H9 (cell line): ENCODE data around the gene MAGI1. TPM values are rescaled to one million over a fixed set of nuclear protein-coding genes. Genes with fewer than 3 reads are reported as not detected.

ENCODE experiments used
- DNase-seq: peaks from one replicate; pipeline ENCODE4 v3.0.0-alpha.2; 2017
- H2AFZ ChIP-seq: one replicate; pipeline ENCODE4 v1.6.1; 2013; ENCODE audit warnings: mild to moderate bottlenecking, low read length, control low read depth, moderate library complexity
- H2AK5ac ChIP-seq: 2 replicates; pipeline ENCODE4 v1.6.1; 2013; ENCODE audit warnings: low read length, control low read depth, mixed read lengths; ENCODE audit not compliant: insufficient read length
- H2BK120ac ChIP-seq: one replicate; pipeline ENCODE4 v1.6.1; 2013; ENCODE audit warnings: low read depth, mild to moderate bottlenecking, low read length, control low read depth, inconsistent platforms; ENCODE audit not compliant: poor library complexity, severe bottlenecking
- H2BK12ac ChIP-seq: 2 replicates; pipeline ENCODE4 v1.6.1; 2013; ENCODE audit warnings: low read length, control low read depth, mixed read lengths, low read depth; ENCODE audit not compliant: insufficient read length
- H2BK15ac ChIP-seq: 2 replicates; pipeline ENCODE4 v1.6.1; 2013; ENCODE audit warnings: low read depth, low read length, control low read depth
- H2BK20ac ChIP-seq: one replicate; pipeline ENCODE4 v1.6.1; 2013; ENCODE audit warnings: low read depth, mild to moderate bottlenecking, low read length, control low read depth, inconsistent platforms; ENCODE audit not compliant: poor library complexity, severe bottlenecking
- H2BK5ac ChIP-seq: 2 replicates; pipeline ENCODE4 v1.6.1; 2013; ENCODE audit warnings: low read length, control low read depth, mixed read lengths; ENCODE audit not compliant: insufficient read length
- H3K14ac ChIP-seq: 2 replicates; pipeline ENCODE4 v1.6.1; 2013; ENCODE audit warnings: low read length, control low read depth; ENCODE audit not compliant: insufficient read depth
- H3K18ac ChIP-seq: 2 replicates; pipeline ENCODE4 v1.6.1; 2013; ENCODE audit warnings: low read depth, mild to moderate bottlenecking, mixed read lengths, low read length, control low read depth; ENCODE audit not compliant: insufficient read length
- H3K23ac ChIP-seq: 2 replicates; pipeline ENCODE4 v1.6.1; 2013; ENCODE audit warnings: low read length, control low read depth, mixed read lengths, low read depth; ENCODE audit not compliant: insufficient read length
- H3K23me2 ChIP-seq: 2 replicates; pipeline ENCODE4 v1.6.1; 2013; ENCODE audit warnings: low read depth, mild to moderate bottlenecking, mixed read lengths, low read length, control low read depth; ENCODE audit not compliant: insufficient read length, poor library complexity, severe bottlenecking
- H3K27ac ChIP-seq: 2 replicates; pipeline ENCODE4 v1.5.1; 2013; ENCODE audit warnings: low read length, control low read depth, mixed read lengths, low read depth; ENCODE audit not compliant: insufficient read length
- H3K27me3 ChIP-seq: 2 replicates; pipeline ENCODE4 v1.6.1; 2013; ENCODE audit warnings: low read length, control low read depth, inconsistent platforms; ENCODE audit not compliant: insufficient read depth
- H3K4ac ChIP-seq: 2 replicates; pipeline ENCODE4 v1.6.1; 2013; ENCODE audit warnings: low read depth, mild to moderate bottlenecking, control low read depth, inconsistent platforms, low read length, moderate library complexity
- H3K4me1 ChIP-seq: 2 replicates; pipeline ENCODE4 v1.6.1; 2013; ENCODE audit warnings: low read length, control low read depth, inconsistent platforms; ENCODE audit not compliant: insufficient read depth
- H3K4me2 ChIP-seq: 2 replicates; pipeline ENCODE4 v1.6.1; 2013; ENCODE audit warnings: low read length, control low read depth, mixed read lengths; ENCODE audit not compliant: insufficient read length, insufficient read depth
- H3K56ac ChIP-seq: 2 replicates; pipeline ENCODE4 v1.6.1; 2013; ENCODE audit warnings: low read depth, mild to moderate bottlenecking, mixed read lengths, low read length, control low read depth; ENCODE audit not compliant: insufficient read length
- H3K79me1 ChIP-seq: 2 replicates; pipeline ENCODE4 v1.6.1; 2013; ENCODE audit warnings: low read depth, mild to moderate bottlenecking, moderate library complexity, low read length, control low read depth, inconsistent platforms; ENCODE audit not compliant: insufficient read depth, poor library complexity, severe bottlenecking
- H3K79me2 ChIP-seq: 2 replicates; pipeline ENCODE4 v1.6.1; 2013; ENCODE audit warnings: low read length, control low read depth, inconsistent platforms; ENCODE audit not compliant: insufficient read depth
- H3K9ac ChIP-seq: 2 replicates; pipeline ENCODE4 v1.6.1; 2013; ENCODE audit warnings: low read length, control low read depth, mixed read lengths; ENCODE audit not compliant: insufficient read length; ENCODE audit errors: extremely low read depth
- H3K9me3 ChIP-seq: one replicate; pipeline ENCODE4 v1.6.1; 2013; ENCODE audit warnings: low read depth, low read length, inconsistent platforms; ENCODE audit not compliant: control insufficient read depth
- H3T11ph ChIP-seq: one replicate; pipeline ENCODE4 v1.6.1; 2013; ENCODE audit warnings: mild to moderate bottlenecking, low read length, control low read depth, inconsistent platforms
- H4K20me1 ChIP-seq: one replicate; pipeline ENCODE4 v1.6.1; 2013; ENCODE audit not compliant: control insufficient read depth, insufficient read length, insufficient read depth
- H4K5ac ChIP-seq: 2 replicates; pipeline ENCODE4 v1.6.1; 2013; ENCODE audit warnings: low read depth, mild to moderate bottlenecking, mixed read lengths, low read length, control low read depth; ENCODE audit not compliant: insufficient read length
- H4K8ac ChIP-seq: replicated peaks from 2 replicates; pipeline ENCODE4 v1.6.1; 2013; ENCODE audit warnings: low read length, control low read depth, mixed read lengths, low read depth; ENCODE audit not compliant: insufficient read length
- H4K91ac ChIP-seq: 2 replicates; pipeline ENCODE4 v1.6.1; 2013; ENCODE audit warnings: low read depth, mild to moderate bottlenecking, moderate library complexity, mixed read lengths, low read length, control low read depth; ENCODE audit not compliant: insufficient read length
- H3K27ac Mint-ChIP-seq, 3 experiments: 2 replicates in 2 of 3; 3 replicates in 1 of 3; pipeline ENCODE4 v1.8.0; 2020 to 2021; ENCODE audit warnings: mixed read lengths in 3 of 3, mild to moderate bottlenecking in 1 of 3, moderate library complexity in 1 of 3
- H3K27me3 Mint-ChIP-seq: 2 replicates; pipeline ENCODE4 v1.8.0; 2021; ENCODE audit warnings: low read depth, mild to moderate bottlenecking, moderate library complexity, mixed read lengths
- H3K36me3 Mint-ChIP-seq, 3 experiments: 2 replicates in 2 of 3; 3 replicates in 1 of 3; pipeline ENCODE4 v1.8.0; 2020 to 2021; ENCODE audit warnings: low read depth in 3 of 3, mixed read lengths in 3 of 3; ENCODE audit not compliant: insufficient read depth in 1 of 3
- H3K4me1 Mint-ChIP-seq, 2 experiments: 2 replicates each; pipeline ENCODE4 v1.8.0; 2020; ENCODE audit warnings: mixed read lengths in 2 of 2
- H3K4me3 Mint-ChIP-seq, 2 experiments: 2 replicates in 1 of 2; 3 replicates in 1 of 2; pipeline ENCODE4 v1.8.0; 2020 to 2021; ENCODE audit warnings: mild to moderate bottlenecking in 2 of 2, mixed read lengths in 2 of 2, moderate library complexity in 1 of 2
- H3K9me3 Mint-ChIP-seq, 2 experiments: 2 replicates in 1 of 2; 3 replicates in 1 of 2; pipeline ENCODE4 v1.8.0; 2020; ENCODE audit warnings: mild to moderate bottlenecking in 2 of 2, mixed read lengths in 2 of 2, moderate library complexity in 1 of 2
- WGBS: extraction: QIAGEN DNeasy Blood & Tissue Kit; methylation state at CpG from one replicate; pipeline ENCODE4 v1.1.7; 2013; ENCODE audit warnings: missing lambda C conversion rate, low lambda C conversion rate, mixed read lengths; ENCODE audit not compliant: insufficient read length; ENCODE audit errors: extremely low coverage; 5-methylcytosine and 5-hydroxymethylcytosine counted together
- total RNA-seq: library from RNA; stranded (reverse); gene quantifications from 2 replicates; pipeline ENCODE4 v1.2.1, GENCODE V29; 2021
- TF ChIP-seq, protein P1 (sequence below): fragments of 200-600 bp; sonication (generic); conservative IDR thresholded peaks from 3 replicates; pipeline ENCODE4 v1.8.0; 2021; ENCODE audit warnings: antibody characterized with exemption, mild to moderate bottlenecking

MAGI1 gene
- total RNA-seq, 1 experiment from 2014 or later, result 65.7 TPM

DNA sequence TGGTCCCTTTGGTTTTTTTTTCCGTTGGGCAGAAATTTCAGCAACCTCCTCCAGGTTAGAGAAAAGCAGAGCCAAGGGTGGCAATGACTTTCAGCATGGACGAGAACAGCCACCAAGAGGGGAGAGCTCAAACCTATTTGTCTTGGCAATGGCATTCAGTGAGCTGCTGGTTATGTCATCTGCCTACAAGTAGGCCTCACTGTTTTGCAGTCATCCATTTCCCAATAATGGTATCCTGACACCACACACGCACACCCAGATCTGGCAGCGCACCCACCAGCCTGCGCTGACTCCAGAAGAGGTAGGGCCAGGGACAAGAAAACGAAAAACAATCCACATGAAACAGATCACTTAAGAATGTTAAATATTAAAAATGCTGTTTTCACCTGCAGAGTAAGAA is 92.3 kb downstream of the MAGI1 start:
- Mint-ChIP-seq H3K9me3 (no peaks in the 10 kb centered on the region), H3K36me3 (no peaks in the 10 kb centered on the region), H3K27me3 (peaks cover 7% of the 10 kb centered on the region), H3K4me1 (peaks cover 49 to 53% of the 10 kb centered on the region in 2 experiments), H3K27ac (no peak overlapping the region), H3K4me3 (peak overlapping the region in 1 of 2 experiments; percentile 15; a peak in 1 of 5 replicates)
- Histone ChIP-seq H2BK15ac (no peak overlapping the region), H4K8ac (no peak overlapping the region), H3K9me3 (no peaks in the 10 kb centered on the region), H3K9ac (no peak overlapping the region), H4K5ac (no peak overlapping the region), H3K79me2 (peaks cover 2% of the 10 kb centered on the region; the same call in 1 of the 2 replicates), H4K20me1 (no peaks in the 10 kb centered on the region), H3K4ac (no peak overlapping the region), H3T11ph (no peak overlapping the region), H4K91ac (no peak overlapping the region), H2AFZ (no peak overlapping the region), H3K56ac (no peak overlapping the region), H2BK5ac (no peak overlapping the region), H3K18ac (no peak overlapping the region), H3K79me1 (peaks cover 3% of the 10 kb centered on the region), H3K23me2 (peaks cover 2% of the 10 kb centered on the region), H3K27me3 (peaks cover 2% of the 10 kb centered on the region; the same call in 1 of the 2 replicates), H2BK120ac (no peak overlapping the region), H3K23ac (no peak overlapping the region), H3K4me2 (no peak overlapping the region), H3K4me1 (peaks cover 7% of the 10 kb centered on the region), H3K14ac (no peak overlapping the region; the same call in 1 of the 2 replicates), H2BK20ac (no peak overlapping the region), H2BK12ac (no peak overlapping the region), H2AK5ac (no peak overlapping the region), H3K27ac (no peak overlapping the region)
- DNase-seq, result no peak
- TF ChIP-seq, protein P1, sequence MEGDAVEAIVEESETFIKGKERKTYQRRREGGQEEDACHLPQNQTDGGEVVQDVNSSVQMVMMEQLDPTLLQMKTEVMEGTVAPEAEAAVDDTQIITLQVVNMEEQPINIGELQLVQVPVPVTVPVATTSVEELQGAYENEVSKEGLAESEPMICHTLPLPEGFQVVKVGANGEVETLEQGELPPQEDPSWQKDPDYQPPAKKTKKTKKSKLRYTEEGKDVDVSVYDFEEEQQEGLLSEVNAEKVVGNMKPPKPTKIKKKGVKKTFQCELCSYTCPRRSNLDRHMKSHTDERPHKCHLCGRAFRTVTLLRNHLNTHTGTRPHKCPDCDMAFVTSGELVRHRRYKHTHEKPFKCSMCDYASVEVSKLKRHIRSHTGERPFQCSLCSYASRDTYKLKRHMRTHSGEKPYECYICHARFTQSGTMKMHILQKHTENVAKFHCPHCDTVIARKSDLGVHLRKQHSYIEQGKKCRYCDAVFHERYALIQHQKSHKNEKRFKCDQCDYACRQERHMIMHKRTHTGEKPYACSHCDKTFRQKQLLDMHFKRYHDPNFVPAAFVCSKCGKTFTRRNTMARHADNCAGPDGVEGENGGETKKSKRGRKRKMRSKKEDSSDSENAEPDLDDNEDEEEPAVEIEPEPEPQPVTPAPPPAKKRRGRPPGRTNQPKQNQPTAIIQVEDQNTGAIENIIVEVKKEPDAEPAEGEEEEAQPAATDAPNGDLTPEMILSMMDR, result no peak
- WGBS, result no CpG with 5 or more reads among the region's 6 CpGs
